Endometrial microvascular endothelial cells (primary cell): ENCODE data around the gene ACTN1. TPM values are rescaled to one million over a fixed set of nuclear protein-coding genes. Genes with fewer than 3 reads are reported as not detected.

ENCODE experiments used
- in situ Hi-C: cut with HindIII; loops from 2 replicates; pipeline ENCODE4 v1.10.0; 2017; ENCODE audit warnings: low sequenced_read_pairs, low pct_unique_long_range_greater_than_20kb; ENCODE audit errors: inconsistent ontology term
- total RNA-seq: library from RNA; depleted of rRNA; stranded (reverse); fragments of >200 nt; gene quantifications from one replicate; pipeline ENCODE4 v1.2.3, GENCODE V29; 2015; ENCODE audit errors: inconsistent ontology term

Gene ACTN1
- total RNA-seq, 1 donor from 2014 or later = 399 TPM

- in situ Hi-C loops = no loop called here
Measured at GRCh38 chr14:68884031-68885030, 94.8 kb downstream of the ACTN1 start.

GRCh38 chr14:68882235-68882634, 96.9 kb downstream of the ACTN1 start:
- in situ Hi-C loops = no loop called here

- in situ Hi-C loops = no loop called here
Measured at GRCh38 chr14:68881396-68881795, 97.7 kb downstream of the ACTN1 start.

- in situ Hi-C loops = no loop called here
Measured at GRCh38 chr14:68880581-68881105, 98.5 kb downstream of the ACTN1 start.

- in situ Hi-C loops = no loop called here
Measured at GRCh38 chr14:68879841-68880575, 99.1 kb downstream of the ACTN1 start.

- in situ Hi-C loops = no loop called here
Measured at GRCh38 chr14:68879321-68879781, 99.8 kb downstream of the ACTN1 start.

GRCh38 chr14:68878908-68879307, 100.2 kb downstream of the ACTN1 start:
- in situ Hi-C loops = no loop called here

GRCh38 chr14:68877993-68878575, 101.0 kb downstream of the ACTN1 start:
- in situ Hi-C loops = no loop called here

- in situ Hi-C loops = no loop called here
Measured at GRCh38 chr14:68876976-68877375, 102.1 kb downstream of the ACTN1 start.

- in situ Hi-C loops = no loop called here
Measured at GRCh38 chr14:68874746-68875155, 104.4 kb downstream of the ACTN1 start.

GRCh38 chr14:68873376-68873775, 105.7 kb downstream of the ACTN1 start:
- in situ Hi-C loops = no loop called here

GRCh38 chr14:68871392-68871791, 107.7 kb downstream of the ACTN1 start:
- in situ Hi-C loops = no loop called here

GRCh38 chr14:68866991-68867533, 112.0 kb downstream of the ACTN1 start:
- in situ Hi-C loops = no loop called here

- in situ Hi-C loops = no loop called here
Measured at GRCh38 chr14:68865542-68865941, 113.6 kb downstream of the ACTN1 start.

GRCh38 chr14:68864361-68864750, 114.7 kb downstream of the ACTN1 start:
- in situ Hi-C loops = no loop called here

- in situ Hi-C loops = no loop called here
Measured at GRCh38 chr14:68863610-68864360, 115.3 kb downstream of the ACTN1 start.

GRCh38 chr14:68862954-68863594, 116.0 kb downstream of the ACTN1 start:
- in situ Hi-C loops = no loop called here

GRCh38 chr14:68860771-68861170, 118.3 kb downstream of the ACTN1 start:
- in situ Hi-C loops = no loop called here
